HCT116 (cell line): ENCODE data around the gene AKR7A3. TPM values are rescaled to one million over a fixed set of nuclear protein-coding genes. Genes with fewer than 3 reads are reported as not detected.
"Not testable (repeated sequence)": the region's sequence is repeated elsewhere in the genome, so short reads cannot be mapped to it uniquely, and the experiment has no call there.

Experiments
- ATAC-seq: fragments of 200-7000 bp; cut with Tn5 transposase; 2 replicates; pipeline ENCODE4 v1.9.1; 2020; ENCODE audit warnings: mild to moderate bottlenecking, moderate library complexity
- BruUV-seq: library from RNA; stranded (reverse); fragments of 400-500 nt; replicated peaks from 2 replicates; lab custom pipeline; 2021; lab: Mats Ljungman, UMichigan
- CTCF ChIA-PET: fragments of 300-600 bp; sonication (Branson Sonifier 250); formaldehyde crosslinking; loops from one replicate; lab custom pipeline; 2021; ENCODE audit warnings: antibody characterized with exemption; lab: Charles Lee
- POLR2A ChIA-PET: fragments of 300-600, 350-600 bp; sonication (Branson Sonifier 250); formaldehyde crosslinking; loops from one replicate; lab custom pipeline; 2021; ENCODE audit warnings: antibody characterized with exemption; lab: Charles Lee
- RAD21 ChIA-PET, 2 experiments: fragments of 300-600 bp; sonication (Branson Sonifier 250); formaldehyde crosslinking; loops; one replicate each; lab custom pipeline; 2023; ENCODE audit warnings: low total read pairs in 2 of 2; ENCODE audit not compliant: uncharacterized antibody in 2 of 2, unreplicated experiment in 2 of 2, low non-redundant PET in 1 of 2; lab: Charles Lee
- DNase-seq: peaks from one replicate; pipeline ENCODE4 v3.0.0-alpha.2; 2010; ENCODE audit warnings: low read depth, low spot score
- H2AFZ ChIP-seq: fragments of 200-600 bp; shearing (Covaris generic), sonication (generic); 2 replicates; pipeline ENCODE4 v1.6.1; 2017; ENCODE audit warnings: low read depth, mixed run types, mixed read lengths, antibody characterized with exemption, low read length; ENCODE audit not compliant: poor library complexity, severe bottlenecking
- H3K27ac ChIP-seq: 2 replicates; pipeline ENCODE4 v1.5.1; 2012; ENCODE audit warnings: low read depth, low read length
- H3K27me3 ChIP-seq: fragments of 200-600 bp; sonication (generic); 2 replicates; pipeline ENCODE4 v1.6.1; 2016; ENCODE audit warnings: mixed run types, low read length, mixed read lengths; ENCODE audit not compliant: insufficient read depth
- H3K36me3 ChIP-seq, 2 experiments: fragments of 200-500 bp in 1 of 2; fragments of 200-600 bp in 1 of 2; sonication (Bioruptor generic) in 1 of 2; sonication (generic) in 1 of 2; 2 replicates each; pipeline versions ENCODE4 v1.5.1 to v1.6.1; 2014 to 2016; ENCODE audit warnings: low read length in 2 of 2, inconsistent platforms in 1 of 2, mixed read lengths in 1 of 2, mixed run types in 1 of 2; ENCODE audit not compliant: insufficient read depth in 2 of 2, control insufficient read depth in 1 of 2
- H3K4me1 ChIP-seq, 2 experiments: fragments of 200-600 bp in 1 of 2; sonication (generic) in 1 of 2; 2 replicates each; pipeline versions ENCODE4 v1.5.1 to v1.6.1; 2012 to 2017; ENCODE audit warnings: low read length in 2 of 2, inconsistent platforms in 1 of 2, mild to moderate bottlenecking in 1 of 2, mixed read lengths in 1 of 2, mixed run types in 1 of 2, moderate library complexity in 1 of 2; ENCODE audit not compliant: insufficient read depth in 2 of 2, control insufficient read depth in 1 of 2
- H3K4me2 ChIP-seq: fragments of 200-600 bp; sonication (generic); 2 replicates; pipeline ENCODE4 v1.6.1; 2017; ENCODE audit warnings: mixed run types, low read length, mixed read lengths
- H3K4me3 ChIP-seq, 2 experiments: fragments of 200-600 bp in 1 of 2; sonication (generic) in 1 of 2; replicated peaks in 1 of 2; 2 replicates each; pipeline ENCODE4 v1.5.1; 2011 to 2016; ENCODE audit warnings: low read length in 2 of 2, control low read depth in 1 of 2, low read depth in 1 of 2, mild to moderate bottlenecking in 1 of 2, mixed read lengths in 1 of 2, mixed run types in 1 of 2
- H3K79me2 ChIP-seq: fragments of 200-600 bp; sonication (generic); 2 replicates; pipeline ENCODE4 v1.6.1; 2017; ENCODE audit warnings: mild to moderate bottlenecking, mixed run types, low read length, moderate library complexity, mixed read lengths; ENCODE audit not compliant: insufficient read depth
- H3K9ac ChIP-seq: fragments of 200-600 bp; sonication (generic); 2 replicates; pipeline ENCODE4 v1.6.1; 2016; ENCODE audit warnings: low read length, mixed read lengths
- H3K9me2 ChIP-seq: fragments of 200-600 bp; sonication (generic), shearing (Covaris generic); 2 replicates; pipeline ENCODE4 v1.6.1; 2017; ENCODE audit warnings: mixed run types, mild to moderate bottlenecking, moderate library complexity; ENCODE audit not compliant: insufficient read depth
- H3K9me3 ChIP-seq, 2 experiments: fragments of 200-500 bp in 1 of 2; fragments of 200-600 bp in 1 of 2; sonication (Bioruptor generic) in 1 of 2; sonication (generic) in 1 of 2; 2 replicates each; pipeline ENCODE4 v1.6.1; 2014 to 2017; ENCODE audit warnings: low read length in 2 of 2, mixed read lengths in 2 of 2, inconsistent platforms in 1 of 2, low read depth in 1 of 2, mild to moderate bottlenecking in 1 of 2, mixed run types in 1 of 2, moderate library complexity in 1 of 2; ENCODE audit not compliant: control insufficient read depth in 1 of 2, insufficient read depth in 1 of 2
- H4K20me1 ChIP-seq: fragments of 200-600 bp; sonication (generic), shearing (Covaris generic); 2 replicates; pipeline ENCODE4 v1.6.1; 2017; ENCODE audit warnings: mixed run types, mild to moderate bottlenecking, moderate library complexity; ENCODE audit not compliant: insufficient read depth
- CEBPB ChIP-seq: IDR thresholded peaks from 2 replicates; pipeline ENCODE4 v1.6.1; 2012; ENCODE audit warnings: low read depth
- EGR1 ChIP-seq: IDR thresholded peaks from 2 replicates; pipeline ENCODE4 v1.6.1; 2012; ENCODE audit warnings: low read depth
- ELF1 ChIP-seq: IDR thresholded peaks from 2 replicates; pipeline ENCODE4 v1.6.1; 2012; ENCODE audit warnings: low read depth, borderline replicate concordance
- FOSL1 ChIP-seq: IDR thresholded peaks from 2 replicates; pipeline ENCODE4 v1.6.1; 2012; ENCODE audit warnings: low read depth
- MAX ChIP-seq: IDR thresholded peaks from 2 replicates; pipeline ENCODE4 v1.6.1; 2012
- RAD21 ChIP-seq: IDR thresholded peaks from 2 replicates; pipeline ENCODE4 v1.6.1; 2012; ENCODE audit warnings: low read depth, mild to moderate bottlenecking
- SP1 ChIP-seq: IDR thresholded peaks from 2 replicates; pipeline ENCODE4 v1.6.1; 2012; ENCODE audit warnings: low read depth
- SRF ChIP-seq: IDR thresholded peaks from 2 replicates; pipeline ENCODE4 v1.6.1; 2012; ENCODE audit warnings: low read depth
- TCF7L2 ChIP-seq: IDR thresholded peaks from 2 replicates; pipeline ENCODE4 v1.7.0; 2011; ENCODE audit warnings: borderline replicate concordance, inconsistent platforms; ENCODE audit not compliant: insufficient read depth, insufficient read length; ENCODE audit errors: extremely low read depth
- ZFX ChIP-seq: fragments of 450-650 bp; IDR thresholded peaks from 2 replicates; pipeline ENCODE4 v1.6.1; 2017
- ZNF274 ChIP-seq: fragments of 200-500 bp; sonication (Bioruptor generic); IDR thresholded peaks from 2 replicates; pipeline ENCODE4 v1.6.1; 2014; ENCODE audit warnings: mild to moderate bottlenecking, low read depth, low read length, inconsistent platforms
- intact Hi-C: fragments of 100-400 bp; cut with micrococcal nuclease; formaldehyde crosslinking; loops from 2 replicates; pipeline ENCODE4 v1.10.0; 2022
- total RNA-seq: library from RNA; stranded (reverse); gene quantifications from one replicate; pipeline ENCODE4 v1.2.1, GENCODE V29; 2021; ENCODE audit not compliant: unreplicated experiment
- TF ChIP-seq, protein P1 (sequence below): IDR thresholded peaks from 2 replicates; pipeline ENCODE4 v1.6.1; 2012; ENCODE audit warnings: low read depth
- TF ChIP-seq, protein P2 (sequence below): IDR thresholded peaks from 2 replicates; pipeline ENCODE4 v1.6.1; 2012

Gene AKR7A3
- total RNA-seq, 1 experiment from 2014 or later: 1.7 TPM

DNA sequence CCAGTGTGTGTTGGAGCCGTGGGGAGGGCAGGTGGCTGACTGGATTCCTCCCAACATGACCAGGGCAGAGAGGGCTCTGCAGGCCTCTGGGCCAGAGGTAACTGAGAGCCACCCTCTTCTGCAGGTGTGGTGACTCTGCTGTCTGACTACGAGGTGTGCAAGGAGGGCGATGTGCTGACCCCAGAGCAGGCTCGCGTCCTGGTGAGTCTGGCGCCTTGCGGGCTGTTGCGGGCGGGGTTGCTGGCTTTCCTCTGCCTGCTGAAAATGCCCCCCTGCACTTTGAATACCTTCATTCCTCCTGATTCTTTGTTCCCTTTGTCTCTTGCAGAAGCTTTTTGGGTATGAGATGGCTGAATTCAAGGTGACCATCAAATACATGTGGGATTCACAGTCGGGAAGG, 30.2 kb downstream of the AKR7A3 start (continued):
- no peak for TF ChIP-seq CEBPB
- no peak for TF ChIP-seq TCF7L2
- no peak for TF ChIP-seq SP1

- Histone ChIP-seq H3K79me2 (peaks cover 56% of the 10 kb centered on the region), H2AFZ (no peak overlapping the region), H3K4me3 (no peak overlapping the region), H3K4me1 (peaks cover 9 to 24% of the 10 kb centered on the region in 2 experiments), H4K20me1 (peaks cover 20% of the 10 kb centered on the region; the same call in 1 of the 2 replicates), H3K4me2 (no peak overlapping the region), H3K9me2 (no peaks in the 10 kb centered on the region), H3K9me3 (no peaks in the 10 kb centered on the region), H3K9ac (no peak overlapping the region), H3K36me3 (peaks cover 15 to 58% of the 10 kb centered on the region in 2 experiments; a peak in 3 of 4 replicates), H3K27me3 (no peaks in the 10 kb centered on the region), H3K27ac (no peak overlapping the region)
- TF ChIP-seq, protein P1, sequence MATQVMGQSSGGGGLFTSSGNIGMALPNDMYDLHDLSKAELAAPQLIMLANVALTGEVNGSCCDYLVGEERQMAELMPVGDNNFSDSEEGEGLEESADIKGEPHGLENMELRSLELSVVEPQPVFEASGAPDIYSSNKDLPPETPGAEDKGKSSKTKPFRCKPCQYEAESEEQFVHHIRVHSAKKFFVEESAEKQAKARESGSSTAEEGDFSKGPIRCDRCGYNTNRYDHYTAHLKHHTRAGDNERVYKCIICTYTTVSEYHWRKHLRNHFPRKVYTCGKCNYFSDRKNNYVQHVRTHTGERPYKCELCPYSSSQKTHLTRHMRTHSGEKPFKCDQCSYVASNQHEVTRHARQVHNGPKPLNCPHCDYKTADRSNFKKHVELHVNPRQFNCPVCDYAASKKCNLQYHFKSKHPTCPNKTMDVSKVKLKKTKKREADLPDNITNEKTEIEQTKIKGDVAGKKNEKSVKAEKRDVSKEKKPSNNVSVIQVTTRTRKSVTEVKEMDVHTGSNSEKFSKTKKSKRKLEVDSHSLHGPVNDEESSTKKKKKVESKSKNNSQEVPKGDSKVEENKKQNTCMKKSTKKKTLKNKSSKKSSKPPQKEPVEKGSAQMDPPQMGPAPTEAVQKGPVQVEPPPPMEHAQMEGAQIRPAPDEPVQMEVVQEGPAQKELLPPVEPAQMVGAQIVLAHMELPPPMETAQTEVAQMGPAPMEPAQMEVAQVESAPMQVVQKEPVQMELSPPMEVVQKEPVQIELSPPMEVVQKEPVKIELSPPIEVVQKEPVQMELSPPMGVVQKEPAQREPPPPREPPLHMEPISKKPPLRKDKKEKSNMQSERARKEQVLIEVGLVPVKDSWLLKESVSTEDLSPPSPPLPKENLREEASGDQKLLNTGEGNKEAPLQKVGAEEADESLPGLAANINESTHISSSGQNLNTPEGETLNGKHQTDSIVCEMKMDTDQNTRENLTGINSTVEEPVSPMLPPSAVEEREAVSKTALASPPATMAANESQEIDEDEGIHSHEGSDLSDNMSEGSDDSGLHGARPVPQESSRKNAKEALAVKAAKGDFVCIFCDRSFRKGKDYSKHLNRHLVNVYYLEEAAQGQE: no peak
- TF ChIP-seq RAD21 (no peak), CEBPB (no peak), SRF (no peak), EGR1 (no peak), ZNF274 (no peak), ELF1 (no peak), FOSL1 (no peak), ZFX (no peak), MAX (no peak)
- TF ChIP-seq, protein P2, sequence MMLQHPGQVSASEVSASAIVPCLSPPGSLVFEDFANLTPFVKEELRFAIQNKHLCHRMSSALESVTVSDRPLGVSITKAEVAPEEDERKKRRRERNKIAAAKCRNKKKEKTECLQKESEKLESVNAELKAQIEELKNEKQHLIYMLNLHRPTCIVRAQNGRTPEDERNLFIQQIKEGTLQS: no peak
- no TSS peak for BruUV-seq
- ATAC-seq (no peak), DNase-seq (no peak)
- ChIA-PET POLR2A (no interaction called here), RAD21 (no interaction called here), CTCF (no interaction called here)
- intact Hi-C loops: no loop called here
Observed at GRCh38 chr1:19257178-19257914, 31.2 kb downstream of the AKR7A3 start.

GRCh38 chr1:19256301-19256700, 32.3 kb downstream of the AKR7A3 start:
- H3K4me3 ChIP-seq, H3K27me3 ChIP-seq, intact Hi-C loops, RAD21 ChIA-PET, H3K9ac ChIP-seq, ATAC-seq, DNase-seq, H2AFZ ChIP-seq, BruUV-seq, CTCF ChIA-PET, H3K4me2 ChIP-seq, POLR2A ChIA-PET, H3K27ac ChIP-seq, H3K9me3 ChIP-seq, H3K9me2 ChIP-seq: not testable (repeated sequence)
- Histone ChIP-seq H4K20me1 (peaks cover 20% of the 10 kb centered on the region; the same call in 1 of the 2 replicates), H3K36me3 (peaks cover 15 to 58% of the 10 kb centered on the region in 2 experiments; a peak in 3 of 4 replicates), H3K4me1 (peaks cover 9 to 24% of the 10 kb centered on the region in 2 experiments), H3K79me2 (peaks cover 67% of the 10 kb centered on the region)
